GM12801 (cell line): Measurements from ENCODE around the gene STIL.

Source experiments
- TF ChIP-seq, protein P1 (sequence below): IDR thresholded peaks from one replicate; pipeline ENCODE4 v1.5.1; 2011; ENCODE audit warnings: control low read depth; ENCODE audit not compliant: insufficient read length; ENCODE audit errors: extremely low read depth

STIL gene

DNA sequence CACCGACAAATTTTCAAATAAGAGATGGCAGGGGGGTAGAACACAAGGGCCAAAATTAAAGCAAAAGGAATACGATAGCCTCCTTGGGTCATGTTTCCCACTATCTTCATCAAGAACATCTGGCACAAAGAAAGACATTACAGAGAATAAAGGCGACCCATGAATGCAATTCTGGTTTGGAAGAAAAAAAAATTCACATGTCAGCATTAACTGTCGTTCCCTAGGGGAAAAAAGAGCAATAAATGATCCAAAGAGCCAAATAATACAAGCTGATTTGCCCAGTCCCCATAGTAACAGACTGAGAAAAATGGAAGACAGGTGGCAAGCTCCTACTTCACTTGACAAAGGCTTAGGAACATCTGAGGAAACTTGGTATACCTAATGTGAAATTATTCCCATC, 4.5 kb downstream of the STIL start:
- TF ChIP-seq, protein P1, sequence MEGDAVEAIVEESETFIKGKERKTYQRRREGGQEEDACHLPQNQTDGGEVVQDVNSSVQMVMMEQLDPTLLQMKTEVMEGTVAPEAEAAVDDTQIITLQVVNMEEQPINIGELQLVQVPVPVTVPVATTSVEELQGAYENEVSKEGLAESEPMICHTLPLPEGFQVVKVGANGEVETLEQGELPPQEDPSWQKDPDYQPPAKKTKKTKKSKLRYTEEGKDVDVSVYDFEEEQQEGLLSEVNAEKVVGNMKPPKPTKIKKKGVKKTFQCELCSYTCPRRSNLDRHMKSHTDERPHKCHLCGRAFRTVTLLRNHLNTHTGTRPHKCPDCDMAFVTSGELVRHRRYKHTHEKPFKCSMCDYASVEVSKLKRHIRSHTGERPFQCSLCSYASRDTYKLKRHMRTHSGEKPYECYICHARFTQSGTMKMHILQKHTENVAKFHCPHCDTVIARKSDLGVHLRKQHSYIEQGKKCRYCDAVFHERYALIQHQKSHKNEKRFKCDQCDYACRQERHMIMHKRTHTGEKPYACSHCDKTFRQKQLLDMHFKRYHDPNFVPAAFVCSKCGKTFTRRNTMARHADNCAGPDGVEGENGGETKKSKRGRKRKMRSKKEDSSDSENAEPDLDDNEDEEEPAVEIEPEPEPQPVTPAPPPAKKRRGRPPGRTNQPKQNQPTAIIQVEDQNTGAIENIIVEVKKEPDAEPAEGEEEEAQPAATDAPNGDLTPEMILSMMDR = no peak

DNA sequence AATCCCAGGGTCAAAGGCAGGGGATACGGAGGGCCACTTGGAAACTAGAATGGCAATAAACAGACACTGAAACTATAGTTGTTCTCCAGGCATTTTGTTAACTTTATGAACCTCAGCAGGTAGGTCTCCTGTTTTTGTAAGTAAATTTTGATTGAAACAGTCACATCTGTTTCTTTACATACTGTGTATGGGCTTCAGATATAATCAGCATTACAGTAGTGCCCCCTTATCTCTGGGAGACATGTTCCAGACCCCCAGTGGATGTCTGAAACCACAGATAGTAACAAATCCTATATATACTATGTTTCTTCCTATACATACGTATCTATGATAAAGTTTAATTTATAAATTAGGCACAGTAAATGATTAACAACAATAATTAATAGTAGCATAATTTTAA, 11.5 kb downstream of the STIL start:
- TF ChIP-seq, protein P1 = no peak

DNA sequence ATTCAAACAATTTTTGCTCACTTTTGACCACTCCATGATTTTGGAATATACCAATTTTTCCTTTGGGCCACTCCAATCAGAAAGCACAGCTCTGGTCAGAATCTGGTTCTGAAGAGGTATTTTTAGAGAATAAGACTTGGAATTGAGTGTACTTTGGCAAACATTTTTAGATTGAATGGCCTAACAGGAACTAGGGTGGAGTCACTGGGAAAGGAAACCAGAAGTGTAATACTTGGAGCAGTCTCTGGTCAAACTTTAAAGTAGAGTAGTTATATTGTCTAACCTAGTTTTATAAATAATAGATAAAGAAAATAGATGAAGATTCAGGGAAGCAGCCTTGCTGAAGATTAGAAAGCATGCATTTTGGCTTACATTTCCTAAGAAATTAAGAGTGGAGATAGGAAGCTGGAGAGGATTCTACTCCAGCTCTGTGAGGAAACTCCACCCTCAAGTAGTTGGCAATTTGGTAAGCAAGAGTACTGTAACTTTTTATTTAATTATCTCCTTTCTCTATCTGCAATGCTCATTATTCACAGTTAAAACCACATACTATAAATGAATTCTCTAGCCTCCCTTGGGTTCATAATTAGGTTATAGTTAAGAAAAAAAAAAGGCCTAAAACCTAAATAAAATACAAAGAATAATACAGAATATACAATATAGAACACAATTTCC, 15.8 kb downstream of the STIL start:
- TF ChIP-seq, protein P1 = no peak

DNA sequence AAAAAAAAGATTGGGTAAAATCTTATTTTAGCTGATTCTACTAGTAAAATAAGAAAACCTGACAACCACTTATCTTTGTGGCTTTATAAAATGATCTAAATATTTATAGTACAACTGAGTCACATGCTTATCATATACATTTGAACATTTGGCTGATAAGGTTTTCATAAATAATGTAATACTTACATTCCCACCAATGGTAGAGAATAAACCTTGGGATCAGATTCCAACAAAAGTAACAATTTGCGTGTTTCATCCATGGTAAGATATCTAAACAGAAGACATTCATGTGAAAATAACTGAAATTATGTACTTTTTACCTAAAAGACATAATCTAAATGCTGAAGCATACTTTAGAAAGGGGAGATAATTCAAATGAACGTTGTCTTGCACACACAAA, 18.4 kb downstream of the STIL start:
- TF ChIP-seq, protein P1 = no peak

DNA sequence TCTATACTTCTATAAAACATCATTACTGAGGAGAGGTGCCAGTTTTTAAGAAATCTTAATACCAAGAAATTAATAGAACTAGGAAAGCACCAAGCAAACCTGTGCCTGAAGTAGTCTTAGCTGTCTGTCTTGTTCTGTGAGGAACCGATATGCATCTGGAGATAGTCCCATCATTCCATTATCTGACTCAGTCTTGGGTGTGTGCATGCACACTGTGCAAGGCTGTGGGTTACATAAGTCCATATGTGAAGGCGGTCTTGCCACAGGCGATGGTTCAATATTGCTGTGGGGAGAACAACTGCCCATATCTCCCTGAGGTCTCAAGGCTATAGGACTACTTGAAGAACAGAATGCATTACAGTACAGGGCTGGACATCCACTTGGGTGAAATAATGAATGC, 33.8 kb downstream of the STIL start:
- TF ChIP-seq, protein P1 = no peak

DNA sequence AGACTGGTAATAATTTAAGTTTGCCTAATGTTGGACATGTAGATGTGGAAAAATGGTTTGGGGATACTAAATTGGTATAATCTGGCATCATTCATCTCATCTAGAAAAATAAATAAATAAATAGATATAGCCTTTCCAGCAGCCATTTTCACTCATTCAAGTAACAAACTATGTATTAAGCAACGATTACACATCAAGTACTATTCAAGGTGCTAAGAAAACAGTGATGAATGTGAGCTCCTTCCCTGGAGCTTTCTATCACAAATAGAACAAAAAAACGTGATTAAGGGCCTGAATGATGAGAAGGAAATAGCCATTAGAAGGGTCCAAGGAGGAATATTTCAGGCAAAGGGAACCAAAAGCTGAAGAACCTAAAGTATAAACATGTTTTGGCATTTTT, 37.1 kb downstream of the STIL start:
- TF ChIP-seq, protein P1 = no peak

DNA sequence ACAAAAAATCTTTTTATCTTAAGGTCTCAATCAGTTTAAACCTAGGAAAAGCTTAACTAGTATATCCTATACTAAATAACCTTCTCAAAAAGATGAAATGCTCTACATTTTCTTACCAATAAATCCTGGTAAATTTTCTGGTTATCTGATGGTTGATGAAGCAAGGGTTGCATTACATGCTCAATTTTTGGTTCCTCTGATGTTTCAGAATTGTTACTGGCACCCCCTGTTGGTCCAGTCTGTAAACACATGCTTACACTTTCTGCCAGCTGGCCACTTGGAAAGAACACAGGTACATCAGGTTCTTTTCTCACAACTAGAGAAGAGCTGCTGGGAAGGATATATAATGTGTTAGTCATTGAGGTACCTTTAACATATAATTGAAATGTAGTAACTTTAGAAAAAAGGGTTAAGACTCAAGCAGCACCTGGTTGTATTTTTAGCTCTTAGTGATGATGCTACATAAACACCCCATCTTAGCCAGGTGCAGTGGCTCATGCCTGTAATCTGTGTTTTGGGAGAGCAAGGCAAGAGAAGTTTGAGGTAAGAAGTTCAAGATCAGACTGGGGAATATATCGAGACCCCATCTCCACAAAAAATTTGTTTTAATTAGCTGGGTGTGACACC, 51.0 kb downstream of the STIL start:
- TF ChIP-seq, protein P1 = no peak
